Kidney epithelial cell (primary cell): ENCODE measurements around the gene APOO. TPM values are rescaled to one million over a fixed set of nuclear protein-coding genes. Genes with fewer than 3 reads are reported as not detected.

Experiments
- DNase-seq: peaks from one replicate; pipeline ENCODE4 v3.0.0-alpha.2; 2010; ENCODE audit warnings: low read depth
- H3K27me3 ChIP-seq: 2 replicates; pipeline ENCODE4 v1.6.0; 2011; ENCODE audit warnings: low read length; ENCODE audit not compliant: control insufficient read depth, insufficient read depth
- H3K36me3 ChIP-seq: 2 replicates; pipeline ENCODE4 v1.5.1; 2011; ENCODE audit warnings: low read length; ENCODE audit not compliant: control insufficient read depth, insufficient read depth
- H3K4me3 ChIP-seq: 2 replicates; pipeline ENCODE4 v1.5.1; 2011; ENCODE audit warnings: low read depth, mild to moderate bottlenecking, control low read depth, low read length
- CTCF ChIP-seq: IDR thresholded peaks from 2 replicates; pipeline ENCODE4 v1.5.1; 2011; ENCODE audit warnings: mild to moderate bottlenecking, moderate library complexity, low read length, control low read depth, inconsistent platforms; ENCODE audit not compliant: insufficient read depth, poor library complexity, severe bottlenecking
- total RNA-seq: library from RNA; depleted of rRNA; stranded (reverse); fragments of >200 nt; gene quantifications from 2 replicates; pipeline ENCODE4 v1.2.3, GENCODE V29; 2015

The APOO gene
- total RNA-seq, 1 donor from 2014 or later = 17.3 TPM

- Histone ChIP-seq H3K27me3 (no peaks in the 10 kb centered on the region), H3K4me3 (no peak overlapping the region)
- TF ChIP-seq CTCF = no peak
Observed at GRCh38 chrX:23799469-23800065, 108.2 kb downstream of the APOO start.

GRCh38 chrX:23797371-23798128, 110.2 kb downstream of the APOO start:
- no peak overlapping the region for H3K4me3 ChIP-seq
- DNase-seq = no peak
- H3K27me3 ChIP-seq = no peaks in the 10 kb centered on the region
- TF ChIP-seq CTCF = no peak
- H3K36me3 ChIP-seq = no peaks in the 10 kb centered on the region

More at GRCh38 chrX:23799469-23800065, 108.2 kb downstream of the APOO start:
- DNase-seq = no peak
- H3K36me3 ChIP-seq = no peaks in the 10 kb centered on the region

GRCh38 chrX:23795221-23795620, 112.5 kb downstream of the APOO start:
- Histone ChIP-seq H3K36me3 (no peaks in the 10 kb centered on the region), H3K27me3 (no peaks in the 10 kb centered on the region), H3K4me3 (no peak overlapping the region)
- no peak for DNase-seq
- TF ChIP-seq CTCF = no peak

GRCh38 chrX:23792861-23793553, 114.7 kb downstream of the APOO start:
- Histone ChIP-seq H3K27me3 (no peaks in the 10 kb centered on the region), H3K4me3 (no peak overlapping the region), H3K36me3 (no peaks in the 10 kb centered on the region)
- TF ChIP-seq CTCF = no peak
- no peak for DNase-seq

GRCh38 chrX:23790155-23790497, 117.6 kb downstream of the APOO start:
- DNase-seq = no peak
- no peak for TF ChIP-seq CTCF
- Histone ChIP-seq H3K27me3 (no peaks in the 10 kb centered on the region), H3K4me3 (no peak overlapping the region), H3K36me3 (no peaks in the 10 kb centered on the region)
